ENCODE data around the gene NOL7.

NOL7 gene

GRCh38 chr6:13614926-13615791 lies at the start of gene NOL7:
Gene NOL7, plus strand, starts transcription at chr6:13615335. Its CDS starts 24 bp downstream, at chr6:13615359.
- Histone ChIP-seq H3K9me3 (ENCODE audit: control insufficient read depth, insufficient read depth, low read depth, low read length) (no peaks in the 10 kb centered on the region), H3K4me1 (ENCODE audit: control insufficient read depth, insufficient read depth, low read length) (peaks cover 6% of the 10 kb centered on the region; the same call in 1 of the 2 replicates), H3K27me3 (ENCODE audit: control insufficient read depth, insufficient read depth, low read length) (no peaks in the 10 kb centered on the region), H3K4me3 (ENCODE audit: low read depth, low read length) (peak within 1 kb of the TSS; percentile 90), H3K27ac (ENCODE audit: low read depth, low read length) (peak within 1 kb of the TSS; percentile 78), H3K36me3 (ENCODE audit: control insufficient read depth, insufficient read depth, low read length) (peaks cover 43% of the 10 kb centered on the region), H3K9ac (ENCODE audit: low read length) (peak within 1 kb of the TSS; percentile 94)

DNA sequence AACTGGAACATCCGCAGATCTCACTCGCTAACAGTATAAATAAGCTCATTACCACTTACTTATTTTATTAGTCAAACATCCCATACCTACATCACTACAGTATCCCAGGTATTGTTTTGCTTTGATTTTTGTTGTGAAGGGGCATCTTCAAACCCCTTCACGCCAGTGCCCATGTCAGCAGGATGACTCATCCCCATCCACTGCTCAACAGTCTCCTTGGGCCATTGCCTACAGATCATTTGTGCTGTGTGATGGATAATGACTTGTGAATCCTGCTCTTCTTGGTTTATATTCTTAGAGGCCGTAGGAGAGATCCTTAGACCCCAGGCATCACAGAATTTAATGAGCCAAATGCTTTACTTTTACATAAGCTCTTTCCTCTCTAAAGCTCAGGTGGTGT lies 49.2 kb upstream of the NOL7 start:
- Histone ChIP-seq H3K36me3 (ENCODE audit: control insufficient read depth, insufficient read depth, low read length) (no peaks in the 10 kb centered on the region), H3K27me3 (ENCODE audit: control insufficient read depth, insufficient read depth, low read length) (no peaks in the 10 kb centered on the region), H3K9ac (ENCODE audit: low read length) (no peak overlapping the region), H3K4me3 (ENCODE audit: low read depth, low read length) (no peak overlapping the region), H3K4me1 (ENCODE audit: control insufficient read depth, insufficient read depth, low read length) (peaks cover 5% of the 10 kb centered on the region; the same call in 1 of the 2 replicates), H3K9me3 (ENCODE audit: control insufficient read depth, insufficient read depth, low read depth, low read length) (no peaks in the 10 kb centered on the region), H3K27ac (ENCODE audit: low read depth, low read length) (no peak overlapping the region)

- Histone ChIP-seq H3K4me1 (ENCODE audit: control insufficient read depth, insufficient read depth, low read length) (0 out of 2 replicates have a peak, but pooled peaks cover 3% of the 10 kb centered on the region), H3K27ac (ENCODE audit: low read depth, low read length) (no peak overlapping the region), H3K36me3 (ENCODE audit: control insufficient read depth, insufficient read depth, low read length) (no peaks in the 10 kb centered on the region), H3K27me3 (ENCODE audit: control insufficient read depth, insufficient read depth, low read length) (no peaks in the 10 kb centered on the region), H3K9ac (ENCODE audit: low read length) (no peak overlapping the region), H3K9me3 (ENCODE audit: control insufficient read depth, insufficient read depth, low read depth, low read length) (no peaks in the 10 kb centered on the region), H3K4me3 (ENCODE audit: low read depth, low read length) (no peak overlapping the region)
Measured at GRCh38 chr6:13566500-13566899, 48.6 kb upstream of the NOL7 start.

GRCh38 chr6:13568970-13569369 lies 46.2 kb upstream of the NOL7 start:
- H3K9ac ChIP-seq (ENCODE audit: low read length) = no peak overlapping the region
- no peaks in the 10 kb centered on the region for H3K36me3 ChIP-seq (ENCODE audit: control insufficient read depth, insufficient read depth, low read length)
- H3K4me1 ChIP-seq (ENCODE audit: control insufficient read depth, insufficient read depth, low read length) = peaks cover 9% of the 10 kb centered on the region

GRCh38 chr6:13572240-13572639 lies 42.9 kb upstream of the NOL7 start:
- no peak overlapping the region for H3K4me3 ChIP-seq (ENCODE audit: low read depth, low read length)
- no peaks in the 10 kb centered on the region for H3K9me3 ChIP-seq (ENCODE audit: control insufficient read depth, insufficient read depth, low read depth, low read length)
- no peak overlapping the region for H3K27ac ChIP-seq (ENCODE audit: low read depth, low read length)
- H3K9ac ChIP-seq (ENCODE audit: low read length) = no peak overlapping the region
- no peaks in the 10 kb centered on the region for H3K36me3 ChIP-seq (ENCODE audit: control insufficient read depth, insufficient read depth, low read length)
- peaks cover 9% of the 10 kb centered on the region for H3K4me1 ChIP-seq (ENCODE audit: control insufficient read depth, insufficient read depth, low read length)
- H3K27me3 ChIP-seq (ENCODE audit: control insufficient read depth, insufficient read depth, low read length) = no peaks in the 10 kb centered on the region

More at GRCh38 chr6:13568970-13569369, 46.2 kb upstream of the NOL7 start:
- Histone ChIP-seq H3K27me3 (ENCODE audit: control insufficient read depth, insufficient read depth, low read length) (no peaks in the 10 kb centered on the region), H3K4me3 (ENCODE audit: low read depth, low read length) (no peak overlapping the region), H3K9me3 (ENCODE audit: control insufficient read depth, insufficient read depth, low read depth, low read length) (no peaks in the 10 kb centered on the region), H3K27ac (ENCODE audit: low read depth, low read length) (no peak overlapping the region)

DNA sequence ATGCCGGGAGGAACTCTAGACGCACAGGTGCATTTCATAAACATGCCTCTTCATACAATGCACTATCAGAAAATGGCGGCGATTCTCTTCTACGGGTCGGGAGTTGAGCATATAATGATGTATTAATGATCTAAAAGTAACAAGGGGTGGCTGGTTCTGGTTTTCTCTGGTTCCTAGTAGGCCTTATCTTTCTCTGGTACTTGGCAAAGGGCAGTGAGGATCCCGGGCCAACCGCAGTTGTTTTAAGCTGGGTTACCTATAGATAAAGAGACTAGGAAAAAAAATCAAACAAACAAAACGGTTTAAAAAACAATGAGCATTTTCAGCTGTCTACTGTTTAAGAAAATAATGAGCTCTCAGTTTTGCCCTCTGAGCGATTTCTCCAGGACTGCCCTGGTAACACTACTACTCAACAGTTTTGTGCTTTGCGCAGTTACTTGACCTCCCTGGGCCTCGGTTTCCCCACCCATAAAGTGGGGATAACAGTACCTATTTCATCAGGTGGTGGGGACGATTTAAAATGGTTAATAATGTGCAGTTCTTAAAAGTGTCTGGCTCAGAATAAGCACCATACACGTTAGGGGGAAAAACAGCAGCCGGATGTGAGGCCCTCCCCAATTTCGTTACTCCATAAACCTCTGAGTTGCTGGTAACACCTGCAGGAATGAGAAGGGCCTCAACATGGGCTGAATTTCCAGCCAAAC lies 42.0 kb upstream of the NOL7 start:
- H3K9me3 ChIP-seq (ENCODE audit: control insufficient read depth, insufficient read depth, low read depth, low read length) = no peaks in the 10 kb centered on the region
- H3K9ac ChIP-seq (ENCODE audit: low read length) = peak overlapping the region; percentile 74
- peak overlapping the region; percentile 43; the same call in 1 of the 2 replicates for H3K27ac ChIP-seq (ENCODE audit: low read depth, low read length)
- H3K4me3 ChIP-seq (ENCODE audit: low read depth, low read length) = peak overlapping the region; percentile 92
- no peaks in the 10 kb centered on the region for H3K36me3 ChIP-seq (ENCODE audit: control insufficient read depth, insufficient read depth, low read length)
- no peaks in the 10 kb centered on the region for H3K27me3 ChIP-seq (ENCODE audit: control insufficient read depth, insufficient read depth, low read length)
- H3K4me1 ChIP-seq (ENCODE audit: control insufficient read depth, insufficient read depth, low read length) = peaks cover 9% of the 10 kb centered on the region

- Histone ChIP-seq H3K4me3 (ENCODE audit: low read depth, low read length) (peak overlapping the region; percentile 92), H3K27ac (ENCODE audit: low read depth, low read length) (peak overlapping the region; percentile 43; the same call in 1 of the 2 replicates), H3K9me3 (ENCODE audit: control insufficient read depth, insufficient read depth, low read depth, low read length) (no peaks in the 10 kb centered on the region), H3K9ac (ENCODE audit: low read length) (peak overlapping the region; percentile 74), H3K27me3 (ENCODE audit: control insufficient read depth, insufficient read depth, low read length) (no peaks in the 10 kb centered on the region), H3K36me3 (ENCODE audit: control insufficient read depth, insufficient read depth, low read length) (no peaks in the 10 kb centered on the region), H3K4me1 (ENCODE audit: control insufficient read depth, insufficient read depth, low read length) (peaks cover 6% of the 10 kb centered on the region)
Measured at GRCh38 chr6:13573669-13574110, 41.4 kb upstream of the NOL7 start.

GRCh38 chr6:13574149-13574570 lies 41.0 kb upstream of the NOL7 start:
- Histone ChIP-seq H3K27ac (ENCODE audit: low read depth, low read length) (peak overlapping the region; percentile 78), H3K9me3 (ENCODE audit: control insufficient read depth, insufficient read depth, low read depth, low read length) (no peaks in the 10 kb centered on the region), H3K27me3 (ENCODE audit: control insufficient read depth, insufficient read depth, low read length) (no peaks in the 10 kb centered on the region), H3K36me3 (ENCODE audit: control insufficient read depth, insufficient read depth, low read length) (no peaks in the 10 kb centered on the region), H3K4me1 (ENCODE audit: control insufficient read depth, insufficient read depth, low read length) (peaks cover 6% of the 10 kb centered on the region), H3K4me3 (ENCODE audit: low read depth, low read length) (peak overlapping the region; percentile 92), H3K9ac (ENCODE audit: low read length) (peak overlapping the region; percentile 91)

GRCh38 chr6:13574571-13575376 lies 40.4 kb upstream of the NOL7 start, which contains the start of gene SIRT5:
Gene SIRT5, plus strand, starts transcription at chr6:13574601. Its CDS starts 9,510 bp downstream, at chr6:13584111.
- peak within 1 kb of the TSS; percentile 78 for H3K27ac ChIP-seq (ENCODE audit: low read depth, low read length)
- H3K36me3 ChIP-seq (ENCODE audit: control insufficient read depth, insufficient read depth, low read length) = peaks cover under 1% of the 10 kb centered on the region; the same call in 1 of the 2 replicates
- no peaks in the 10 kb centered on the region for H3K27me3 ChIP-seq (ENCODE audit: control insufficient read depth, insufficient read depth, low read length)
- H3K4me3 ChIP-seq (ENCODE audit: low read depth, low read length) = peak within 1 kb of the TSS; percentile 92
- H3K9me3 ChIP-seq (ENCODE audit: control insufficient read depth, insufficient read depth, low read depth, low read length) = no peaks in the 10 kb centered on the region
- peak within 1 kb of the TSS; percentile 91 for H3K9ac ChIP-seq (ENCODE audit: low read length)
- H3K4me1 ChIP-seq (ENCODE audit: control insufficient read depth, insufficient read depth, low read length) = peaks cover 6% of the 10 kb centered on the region

GRCh38 chr6:13575377-13575775 lies 39.8 kb upstream of the NOL7 start:
- Histone ChIP-seq H3K9me3 (ENCODE audit: control insufficient read depth, insufficient read depth, low read depth, low read length) (no peaks in the 10 kb centered on the region), H3K4me1 (ENCODE audit: control insufficient read depth, insufficient read depth, low read length) (peaks cover 6% of the 10 kb centered on the region), H3K27ac (ENCODE audit: low read depth, low read length) (no peak overlapping the region), H3K27me3 (ENCODE audit: control insufficient read depth, insufficient read depth, low read length) (no peaks in the 10 kb centered on the region), H3K4me3 (ENCODE audit: low read depth, low read length) (peak overlapping the region; percentile 92), H3K36me3 (ENCODE audit: control insufficient read depth, insufficient read depth, low read length) (peaks cover 7% of the 10 kb centered on the region), H3K9ac (ENCODE audit: low read length) (no peak overlapping the region)

All from HUES6 (cell line).